Measurements from ENCODE around the gene PRDM16.

Gene PRDM16

DNA sequence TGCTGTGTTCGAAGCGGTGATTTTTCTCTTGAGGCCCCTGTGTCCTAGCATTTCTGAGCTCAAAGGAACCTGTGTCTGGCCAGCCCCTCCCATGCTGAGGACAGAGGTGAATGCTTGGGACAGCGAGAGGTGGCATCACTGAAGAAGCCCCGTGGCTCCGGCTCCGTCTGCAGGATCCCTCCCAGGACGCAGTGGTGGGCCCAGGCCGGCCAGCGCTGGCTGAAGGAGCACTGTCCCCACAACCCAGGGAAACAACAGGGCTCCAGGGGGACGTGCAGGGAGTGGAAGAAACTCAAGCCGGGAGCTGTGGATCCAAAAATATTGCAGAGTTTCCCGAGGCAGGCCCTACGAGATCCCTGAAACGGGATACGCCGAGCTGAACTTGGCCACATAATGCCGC, 221.4 kb downstream of the PRDM16 start:
- TF ChIP-seq, protein P1, sequence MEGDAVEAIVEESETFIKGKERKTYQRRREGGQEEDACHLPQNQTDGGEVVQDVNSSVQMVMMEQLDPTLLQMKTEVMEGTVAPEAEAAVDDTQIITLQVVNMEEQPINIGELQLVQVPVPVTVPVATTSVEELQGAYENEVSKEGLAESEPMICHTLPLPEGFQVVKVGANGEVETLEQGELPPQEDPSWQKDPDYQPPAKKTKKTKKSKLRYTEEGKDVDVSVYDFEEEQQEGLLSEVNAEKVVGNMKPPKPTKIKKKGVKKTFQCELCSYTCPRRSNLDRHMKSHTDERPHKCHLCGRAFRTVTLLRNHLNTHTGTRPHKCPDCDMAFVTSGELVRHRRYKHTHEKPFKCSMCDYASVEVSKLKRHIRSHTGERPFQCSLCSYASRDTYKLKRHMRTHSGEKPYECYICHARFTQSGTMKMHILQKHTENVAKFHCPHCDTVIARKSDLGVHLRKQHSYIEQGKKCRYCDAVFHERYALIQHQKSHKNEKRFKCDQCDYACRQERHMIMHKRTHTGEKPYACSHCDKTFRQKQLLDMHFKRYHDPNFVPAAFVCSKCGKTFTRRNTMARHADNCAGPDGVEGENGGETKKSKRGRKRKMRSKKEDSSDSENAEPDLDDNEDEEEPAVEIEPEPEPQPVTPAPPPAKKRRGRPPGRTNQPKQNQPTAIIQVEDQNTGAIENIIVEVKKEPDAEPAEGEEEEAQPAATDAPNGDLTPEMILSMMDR (conservative IDR thresholded peaks at IDR 0.05; ENCODE audit: low read depth) = no peak
- no peak overlapping the region for H3K27ac ChIP-seq
- CTCF ChIA-PET = interaction anchor here (0.5 to 0.6 kb wide), 2 partner anchors 21 to 338 kb away, joined by 3 read pairs; no protein-coding TSS in a partner anchor
- POLR2A ChIA-PET (ENCODE audit: low non-redundant PET) = no interaction called here
- no peak for DNase-seq (ENCODE audit: low spot score)

DNA sequence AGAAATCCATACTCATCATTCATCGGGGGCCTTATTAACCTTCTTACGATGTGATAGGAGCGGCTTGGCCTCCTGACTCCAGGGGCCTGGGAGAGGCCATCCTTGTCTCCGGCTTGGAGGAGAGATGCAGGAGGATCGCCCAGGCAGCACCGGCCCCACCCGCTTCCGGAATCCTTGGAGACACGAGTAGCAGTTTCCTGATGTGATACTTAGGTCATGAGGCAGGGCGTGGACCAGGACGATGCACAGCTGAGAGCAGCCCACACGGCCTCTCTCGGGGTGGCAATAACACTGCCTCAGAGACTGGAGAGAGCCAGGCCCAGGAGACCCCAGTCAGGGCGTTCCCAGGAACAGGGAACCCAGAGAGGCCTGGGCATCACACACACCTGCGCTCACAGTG, 221.9 kb downstream of the PRDM16 start:
- TF ChIP-seq, protein P1 (conservative IDR thresholded peaks at IDR 0.05; ENCODE audit: low read depth) = no peak
- CTCF ChIA-PET = interaction anchor here (0.5 to 0.6 kb wide), 2 partner anchors 20 to 339 kb away, joined by 3 read pairs; no protein-coding TSS in a partner anchor
- DNase-seq (ENCODE audit: low spot score) = no peak
- POLR2A ChIA-PET (ENCODE audit: low non-redundant PET) = no interaction called here
- no peak overlapping the region for H3K27ac ChIP-seq

DNA sequence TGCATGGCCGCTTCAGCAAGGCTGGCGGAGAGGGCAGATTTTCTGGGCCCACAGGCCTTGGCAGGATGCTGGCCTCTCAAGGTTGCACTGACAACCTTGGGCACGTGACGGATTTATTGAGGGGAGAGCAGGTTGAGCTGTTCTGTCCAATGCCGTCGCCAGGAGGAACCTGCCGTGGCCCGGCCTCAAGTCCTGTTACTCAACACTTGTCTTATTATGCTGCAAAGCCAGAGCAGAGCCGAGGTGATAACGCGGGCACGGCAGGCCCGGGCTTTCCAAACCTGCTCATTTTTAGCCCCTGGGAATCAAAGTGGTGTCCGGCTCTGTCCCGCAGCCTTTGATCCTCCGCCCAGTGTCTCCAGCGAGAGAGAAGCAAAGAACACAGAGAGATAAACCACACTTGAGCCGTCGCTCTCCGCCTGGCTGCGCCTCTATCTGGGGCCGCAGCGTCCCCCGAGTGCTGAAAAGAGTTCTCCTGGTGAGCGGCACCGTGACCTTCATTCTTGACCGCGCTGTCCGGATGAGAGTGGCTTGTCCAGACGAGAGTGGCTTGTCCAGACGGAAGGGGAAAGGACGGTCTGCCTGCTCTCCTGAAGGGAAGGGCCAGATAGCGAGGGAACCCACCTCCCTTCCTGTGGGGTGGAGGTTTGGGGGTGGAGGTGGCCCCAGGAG, 223.2 kb downstream of the PRDM16 start:
- POLR2A ChIA-PET (ENCODE audit: low non-redundant PET) = no interaction called here
- TF ChIP-seq, protein P1 (conservative IDR thresholded peaks at IDR 0.05; ENCODE audit: low read depth) = no peak
- DNase-seq (ENCODE audit: low spot score) = no peak
- CTCF ChIA-PET = no interaction called here
- H3K27ac ChIP-seq = no peak overlapping the region

DNA sequence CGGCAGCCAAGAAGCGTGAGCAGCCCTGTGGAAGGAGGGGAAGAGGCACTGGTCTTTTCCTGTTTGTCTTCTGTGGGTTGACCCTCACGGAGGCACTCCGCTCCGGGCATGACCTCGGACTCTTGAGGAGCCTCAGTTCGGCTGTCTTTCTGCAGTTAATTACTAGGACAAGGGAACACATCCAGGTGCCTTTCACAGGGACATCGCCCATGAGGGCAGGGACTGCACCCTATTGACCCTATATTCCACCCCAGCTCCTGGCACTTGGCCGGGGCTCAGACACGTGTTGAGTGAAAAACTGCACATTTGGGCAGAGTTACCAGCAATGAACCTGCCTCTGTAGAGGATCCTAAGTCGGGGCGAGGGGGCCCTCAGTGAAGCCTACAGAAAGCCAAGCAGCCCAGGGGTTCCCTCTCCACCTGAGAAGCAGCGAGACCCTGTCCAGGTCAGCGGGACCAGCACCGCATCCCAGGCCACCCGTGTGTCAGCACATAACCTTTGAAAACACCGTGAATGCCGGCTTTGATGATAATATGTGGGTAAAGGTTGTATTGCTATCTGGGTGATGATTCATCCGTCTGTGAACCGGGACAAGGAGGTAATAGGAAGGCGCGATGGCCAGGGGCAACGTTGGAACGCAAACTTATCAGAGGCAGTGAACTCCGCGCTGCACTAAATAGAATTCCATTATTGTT, 224.0 kb downstream of the PRDM16 start:
- POLR2A ChIA-PET (ENCODE audit: low non-redundant PET) = no interaction called here
- TF ChIP-seq, protein P1 (conservative IDR thresholded peaks at IDR 0.05; ENCODE audit: low read depth) = no peak
- H3K27ac ChIP-seq = no peak overlapping the region
- CTCF ChIA-PET = no interaction called here
- DNase-seq (ENCODE audit: low spot score) = peak; percentile 28

DNA sequence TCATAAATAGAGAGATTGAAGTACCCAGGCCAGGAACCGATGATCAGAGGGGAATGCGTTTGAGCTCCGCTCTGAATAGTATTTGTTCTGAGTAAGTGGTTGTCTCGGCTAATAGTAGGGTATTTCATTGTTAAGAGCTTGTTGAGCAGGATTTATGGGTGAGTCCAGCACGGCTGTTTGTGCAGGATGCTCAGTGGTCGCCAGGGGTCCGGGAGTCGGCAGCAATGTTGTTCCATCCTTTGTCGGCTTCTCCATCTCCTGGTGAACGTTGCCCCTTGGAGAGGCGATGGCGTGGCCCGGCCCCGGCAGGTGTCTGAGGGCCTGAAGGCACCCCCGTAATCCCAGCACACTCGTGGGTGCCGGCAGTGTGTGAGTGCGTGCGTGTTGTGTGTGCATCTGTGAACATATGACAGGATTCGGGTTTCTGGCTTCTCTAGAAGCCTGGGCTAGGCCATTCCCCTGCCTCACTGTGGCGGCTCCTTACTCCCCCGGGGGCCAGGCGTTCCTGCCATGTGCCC, 224.6 kb downstream of the PRDM16 start:
- no peak overlapping the region for H3K27ac ChIP-seq
- POLR2A ChIA-PET (ENCODE audit: low non-redundant PET) = no interaction called here
- CTCF ChIA-PET = interaction anchor here (0.6 kb wide), 1 partner anchor 1009 kb away, joined by 5 read pairs; no protein-coding TSS in a partner anchor
- TF ChIP-seq, protein P1 (conservative IDR thresholded peaks at IDR 0.05; ENCODE audit: low read depth) = no peak
- DNase-seq (ENCODE audit: low spot score) = no peak

DNA sequence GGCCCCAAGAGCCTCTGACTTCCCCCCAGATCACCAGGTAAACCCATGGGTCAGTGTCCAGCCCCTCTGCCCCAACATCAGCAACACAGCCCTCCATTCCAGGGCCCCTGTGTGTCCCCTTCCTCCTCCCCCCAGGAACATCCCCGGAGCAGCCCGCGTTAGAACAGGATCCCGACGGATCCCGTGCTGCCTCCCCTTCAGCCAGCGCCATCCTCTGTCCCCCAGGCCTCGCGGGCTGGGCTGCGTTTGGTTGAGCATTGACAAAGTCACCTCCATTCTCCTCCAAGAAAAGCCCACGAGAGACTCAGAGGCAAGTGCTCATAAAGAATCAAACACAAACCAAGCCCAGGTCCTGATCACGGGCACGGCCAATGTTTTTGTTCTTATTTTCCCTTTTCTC, 225.4 kb downstream of the PRDM16 start:
- no peak overlapping the region for H3K27ac ChIP-seq
- ChIA-PET CTCF (no interaction called here), POLR2A (ENCODE audit: low non-redundant PET) (no interaction called here)
- TF ChIP-seq, protein P1 (conservative IDR thresholded peaks at IDR 0.05; ENCODE audit: low read depth) = no peak
- no peak for DNase-seq (ENCODE audit: low spot score)
